Ascending aorta (tissue), 2 donors: ENCODE results near the gene CADM3. TPM values are rescaled to one million over a fixed set of nuclear protein-coding genes. Genes with fewer than 3 reads are reported as not detected.

Experiments used
- DNase-seq, 2 donors: peaks; one replicate each; pipeline ENCODE4 v3.0.0-alpha.2; 2019; ENCODE audit warnings: low spot score in 2 of 2
- H3K27ac ChIP-seq, 2 donors: fragments of 200-600 bp; sonication (generic); one replicate each; pipeline ENCODE4 v1.5.1; 2016 to 2017; ENCODE audit warnings: mild to moderate bottlenecking in 1 of 2
- H3K27me3 ChIP-seq: fragments of 200-600 bp; sonication (generic); one replicate; pipeline ENCODE4 v1.5.1; 2017
- H3K36me3 ChIP-seq, 2 donors: fragments of 200-600 bp; sonication (generic); one replicate each; pipeline ENCODE4 v1.5.1; 2016
- H3K4me1 ChIP-seq, 2 donors: fragments of 200-600 bp; sonication (generic); one replicate each; pipeline ENCODE4 v1.5.1; 2016 to 2017; ENCODE audit warnings: mild to moderate bottlenecking in 1 of 2
- H3K4me3 ChIP-seq, 2 donors: fragments of 200-600 bp; sonication (generic); one replicate each; pipeline ENCODE4 v1.5.1; 2016 to 2017; ENCODE audit warnings: mild to moderate bottlenecking in 1 of 2
- H3K9me3 ChIP-seq, 2 donors: fragments of 200-600 bp; sonication (generic); one replicate each; pipeline ENCODE4 v1.5.1; 2016
- CTCF ChIP-seq, 3 experiments: fragments of 200-600 bp in 2 of 3; fragments of 450-650 bp in 1 of 3; sonication (generic) in 2 of 3; IDR thresholded peaks; one replicate each; pipeline ENCODE4 v1.5.1; 2016 to 2019; ENCODE audit warnings: antibody characterized with exemption in 3 of 3, mild to moderate bottlenecking in 1 of 3, moderate library complexity in 1 of 3
- intact Hi-C: fragments of 100-400 bp; cut with DNase I; formaldehyde crosslinking; loops from one replicate; pipeline ENCODE4 v1.15.1; 2023
- total RNA-seq: library from RNA; depleted of rRNA; stranded (reverse); fragments of >200 nt; gene quantifications from one replicate; pipeline ENCODE4 v1.1.0, GENCODE V29; 2016

The CADM3 gene
- total RNA-seq, 1 donor from 2014 or later: 7.0 TPM

GRCh38 chr1:159201642-159202041, 30.2 kb downstream of the CADM3 start:
- Histone ChIP-seq H3K27me3 (no peaks in the 10 kb centered on the region), H3K4me1 (no peaks in the 10 kb centered on the region), H3K36me3 (no peaks in the 10 kb centered on the region), H3K9me3 (no peaks in the 10 kb centered on the region), H3K4me3 (no peak overlapping the region), H3K27ac (no peak overlapping the region)
- no peak for DNase-seq
- intact Hi-C loops: no loop called here
- no peak for TF ChIP-seq CTCF (IDR thresholded peaks at IDR 0.05)

- Histone ChIP-seq H3K27ac (no peak overlapping the region), H3K27me3 (no peaks in the 10 kb centered on the region), H3K9me3 (no peaks in the 10 kb centered on the region), H3K4me3 (no peak overlapping the region), H3K4me1 (no peaks in the 10 kb centered on the region), H3K36me3 (no peaks in the 10 kb centered on the region)
- TF ChIP-seq CTCF (IDR thresholded peaks at IDR 0.05): no peak
- no peak for DNase-seq
- intact Hi-C loops: no loop called here
Measured at GRCh38 chr1:159203610-159204009, 32.2 kb downstream of the CADM3 start.

- Histone ChIP-seq H3K27me3 (no peaks in the 10 kb centered on the region), H3K9me3 (no peaks in the 10 kb centered on the region), H3K4me3 (no peak within 1 kb of the TSS), H3K36me3 (no peaks in the 10 kb centered on the region), H3K27ac (no peak within 1 kb of the TSS), H3K4me1 (no peaks in the 10 kb centered on the region)
- no peak for DNase-seq
- no peak for TF ChIP-seq CTCF (IDR thresholded peaks at IDR 0.05)
- intact Hi-C loops: no loop called here
Measured at GRCh38 chr1:159204161-159205141, 33.0 kb downstream of the CADM3 start, which contains the start of gene ACKR1. TSS of gene ACKR1 (plus strand) at chr1:159204875. CDS start at chr1:159204960, 85 bp downstream.

GRCh38 chr1:159205225-159205624, 33.8 kb downstream of the CADM3 start:
- Histone ChIP-seq H3K9me3 (no peaks in the 10 kb centered on the region), H3K36me3 (no peaks in the 10 kb centered on the region), H3K27ac (no peak overlapping the region), H3K4me1 (no peaks in the 10 kb centered on the region), H3K4me3 (no peak overlapping the region), H3K27me3 (no peaks in the 10 kb centered on the region)
- no peak for TF ChIP-seq CTCF (IDR thresholded peaks at IDR 0.05)
- DNase-seq: no peak
- intact Hi-C loops: no loop called here

- no peak overlapping the region for H3K4me3 ChIP-seq
- H3K27me3 ChIP-seq: no peaks in the 10 kb centered on the region
- H3K27ac ChIP-seq: no peak overlapping the region
Measured at GRCh38 chr1:159206110-159206509, 34.7 kb downstream of the CADM3 start.

More at GRCh38 chr1:159206110-159206509, 34.7 kb downstream of the CADM3 start:
- no peak for TF ChIP-seq CTCF (IDR thresholded peaks at IDR 0.05)
- intact Hi-C loops: no loop called here
- H3K4me1 ChIP-seq: no peaks in the 10 kb centered on the region
- DNase-seq: no peak
- H3K9me3 ChIP-seq: no peaks in the 10 kb centered on the region
- H3K36me3 ChIP-seq: no peaks in the 10 kb centered on the region
